NB4 (cell line): ENCODE results near the gene LRRC37A2.
"Not testable (repeated sequence)": the region's sequence is repeated elsewhere in the genome, so short reads cannot be mapped to it uniquely, and the experiment has no call there.

ENCODE experiments used
- POLR2A ChIP-seq: IDR thresholded peaks from 2 replicates; pipeline ENCODE4 v1.6.1; 2011; ENCODE audit warnings: mild to moderate bottlenecking; ENCODE audit not compliant: insufficient read length; ENCODE audit errors: extremely low read depth
- TF ChIP-seq, protein P1 (sequence below): IDR thresholded peaks from one replicate; pipeline ENCODE4 v1.5.1; 2012; ENCODE audit warnings: low read depth, low read length

DNA sequence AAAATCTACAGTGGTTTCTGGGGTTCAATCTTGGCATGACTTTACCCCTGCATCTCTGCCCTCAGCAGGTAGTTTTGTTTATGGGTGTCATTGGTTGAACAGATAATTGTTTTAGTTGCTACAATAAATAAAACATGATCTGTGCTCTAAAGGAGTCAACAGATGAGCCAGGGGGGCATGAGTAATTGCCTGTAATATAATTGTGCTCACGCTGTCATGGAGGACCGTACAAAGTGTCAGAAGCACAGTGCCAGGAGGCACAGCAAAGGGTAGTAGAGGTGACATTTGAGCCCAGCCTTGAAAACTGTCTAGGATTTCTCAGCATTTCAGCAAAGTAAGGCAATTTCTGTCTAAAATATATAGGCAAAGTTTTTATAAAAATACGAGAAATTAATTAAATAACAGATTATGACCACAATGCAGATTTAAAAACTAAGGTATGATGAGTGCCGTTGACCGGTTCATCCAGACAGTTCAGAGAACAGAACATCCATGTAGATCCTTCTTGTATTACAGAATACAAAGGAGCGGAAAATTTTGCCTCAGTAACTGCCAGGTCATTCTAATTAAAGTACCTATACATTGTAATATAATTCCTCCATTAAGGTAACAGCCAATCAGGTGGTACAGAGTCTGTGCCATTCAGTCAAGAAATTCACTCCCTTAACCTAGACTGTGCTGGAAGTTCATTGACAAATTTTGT lies 12.7 kb upstream of the LRRC37A2 start:
- TF ChIP-seq, protein P1, sequence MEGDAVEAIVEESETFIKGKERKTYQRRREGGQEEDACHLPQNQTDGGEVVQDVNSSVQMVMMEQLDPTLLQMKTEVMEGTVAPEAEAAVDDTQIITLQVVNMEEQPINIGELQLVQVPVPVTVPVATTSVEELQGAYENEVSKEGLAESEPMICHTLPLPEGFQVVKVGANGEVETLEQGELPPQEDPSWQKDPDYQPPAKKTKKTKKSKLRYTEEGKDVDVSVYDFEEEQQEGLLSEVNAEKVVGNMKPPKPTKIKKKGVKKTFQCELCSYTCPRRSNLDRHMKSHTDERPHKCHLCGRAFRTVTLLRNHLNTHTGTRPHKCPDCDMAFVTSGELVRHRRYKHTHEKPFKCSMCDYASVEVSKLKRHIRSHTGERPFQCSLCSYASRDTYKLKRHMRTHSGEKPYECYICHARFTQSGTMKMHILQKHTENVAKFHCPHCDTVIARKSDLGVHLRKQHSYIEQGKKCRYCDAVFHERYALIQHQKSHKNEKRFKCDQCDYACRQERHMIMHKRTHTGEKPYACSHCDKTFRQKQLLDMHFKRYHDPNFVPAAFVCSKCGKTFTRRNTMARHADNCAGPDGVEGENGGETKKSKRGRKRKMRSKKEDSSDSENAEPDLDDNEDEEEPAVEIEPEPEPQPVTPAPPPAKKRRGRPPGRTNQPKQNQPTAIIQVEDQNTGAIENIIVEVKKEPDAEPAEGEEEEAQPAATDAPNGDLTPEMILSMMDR, result not testable (repeated sequence)
- TF ChIP-seq POLR2A, result not testable (repeated sequence)
